ENCODE measurements around the gene ARMC7. TPM values are rescaled to one million over a fixed set of nuclear protein-coding genes. Genes with fewer than 3 reads are reported as not detected.

The ARMC7 gene
- total RNA-seq, 1 experiment from 2014 or later, result 22.8 TPM

GRCh38 chr17:75125984-75126383, 16.2 kb downstream of the ARMC7 start:
- no peak overlapping the region for H2BK12ac ChIP-seq (ENCODE audit: insufficient read length, low read depth, low read length)
- no peak overlapping the region for H4K8ac ChIP-seq (replicated peaks; ENCODE audit: insufficient read length, low read depth, low read length)
- H3K9me3 Mint-ChIP-seq, result no peaks in the 10 kb centered on the region; a peak in 1 of 5 replicates
- no peak overlapping the region for H3K9ac ChIP-seq (ENCODE audit: extremely low read depth, insufficient read length, low read length)
- no peaks in the 10 kb centered on the region for H3K27me3 Mint-ChIP-seq (ENCODE audit: low read depth)
- H3K79me2 ChIP-seq (ENCODE audit: insufficient read depth, low read length), result no peaks in the 10 kb centered on the region
- H3K4me2 ChIP-seq (ENCODE audit: insufficient read depth, insufficient read length, low read length), result no peak overlapping the region
- peak; percentile 63 for DNase-seq
- no CpG with 5 or more reads among the region's 3 CpGs for WGBS (ENCODE audit: extremely low coverage, insufficient read length, low lambda C conversion rate)
- H3T11ph ChIP-seq (ENCODE audit: low read length), result no peak overlapping the region
- no peak for TF ChIP-seq CTCF (conservative IDR thresholded peaks at IDR 0.05)
- H3K9me3 ChIP-seq (ENCODE audit: control insufficient read depth, low read depth, low read length), result no peaks in the 10 kb centered on the region
- H2BK120ac ChIP-seq (ENCODE audit: low read depth, low read length, poor library complexity, severe bottlenecking), result no peak overlapping the region
- no peak overlapping the region for H3K18ac ChIP-seq (ENCODE audit: insufficient read length, low read depth, low read length)
- H3K36me3 Mint-ChIP-seq (ENCODE audit: insufficient read depth in 1 of 3, low read depth in 3 of 3), result peaks cover 6 to 22% (median 19%) of the 10 kb centered on the region in 3 experiments
- no peak overlapping the region for H2BK15ac ChIP-seq (ENCODE audit: low read depth, low read length)
- no peak overlapping the region for H3K56ac ChIP-seq (ENCODE audit: insufficient read length, low read depth, low read length)
- H4K5ac ChIP-seq (ENCODE audit: insufficient read length, low read depth, low read length), result no peak overlapping the region
- H3K27me3 ChIP-seq (ENCODE audit: insufficient read depth, low read length), result no peaks in the 10 kb centered on the region
- H3K4me3 Mint-ChIP-seq, result no peak overlapping the region; a peak in 1 of 5 replicates
- no peak overlapping the region for H2BK20ac ChIP-seq (ENCODE audit: low read depth, low read length, poor library complexity, severe bottlenecking)
- H3K4ac ChIP-seq (ENCODE audit: low read depth, low read length), result no peak overlapping the region
- H2AK5ac ChIP-seq (ENCODE audit: insufficient read length, low read length), result no peak overlapping the region
- no peak overlapping the region for H3K23ac ChIP-seq (ENCODE audit: insufficient read length, low read depth, low read length)
- H2AFZ ChIP-seq (ENCODE audit: low read length), result no peak overlapping the region
- H2BK5ac ChIP-seq (ENCODE audit: insufficient read length, low read length), result no peak overlapping the region
- H3K4me1 Mint-ChIP-seq, result peaks cover 12 to 14% of the 10 kb centered on the region in 2 experiments
- peaks cover 4% of the 10 kb centered on the region for H4K20me1 ChIP-seq (ENCODE audit: control insufficient read depth, insufficient read depth, insufficient read length)
- no peak overlapping the region for H3K27ac ChIP-seq (ENCODE audit: insufficient read length, low read depth, low read length)
- peaks cover 5% of the 10 kb centered on the region for H3K23me2 ChIP-seq (ENCODE audit: insufficient read length, low read depth, low read length, poor library complexity, severe bottlenecking)
- peak overlapping the region in 1 of 3 experiments; percentile 39; a peak in 3 of 7 replicates for H3K27ac Mint-ChIP-seq
- no peak overlapping the region for H4K91ac ChIP-seq (ENCODE audit: insufficient read length, low read depth, low read length)
- no peak overlapping the region; the same call in 1 of the 2 replicates for H3K14ac ChIP-seq (ENCODE audit: insufficient read depth, low read length)
- H3K79me1 ChIP-seq (ENCODE audit: insufficient read depth, low read depth, low read length, poor library complexity, severe bottlenecking), result no peaks in the 10 kb centered on the region
- H3K4me1 ChIP-seq (ENCODE audit: insufficient read depth, low read length), result no peaks in the 10 kb centered on the region
